ENCODE results near the gene SYNE1. TPM values are rescaled to one million over a fixed set of nuclear protein-coding genes. Genes with fewer than 3 reads are reported as not detected.
A peak's percentile ranks its signal among the peaks of the same experiment; 100 is the strongest.

The SYNE1 gene
- total and polyA plus RNA-seq, 2 of the 8 experiments (the other 6 are each of a cell fraction or from before 2014, with no cell fraction given), result 2.8 to 5.5 TPM

GRCh38 chr6:152143359-152143758 lies 493.8 kb downstream of the SYNE1 start:
- H2BK20ac ChIP-seq (ENCODE audit: low read length), result no peak overlapping the region
- no peak overlapping the region for H3K4me2 ChIP-seq (ENCODE audit: insufficient read depth in 1 of 2, low read depth in 2 of 2, low read length in 2 of 2)
- no peak overlapping the region for H2BK120ac ChIP-seq (replicated peaks; ENCODE audit: low read depth, low read length)
- H3K4me3 ChIP-seq (ENCODE audit: extremely low read depth in 1 of 4, insufficient read depth in 2 of 4, low read depth in 3 of 4, low read length in 4 of 4), result no peak overlapping the region
- H4K91ac ChIP-seq (replicated peaks; ENCODE audit: insufficient read length, low read length), result no peak overlapping the region
- no peak overlapping the region for H3K56ac ChIP-seq (replicated peaks; ENCODE audit: insufficient read length, low read depth, low read length)
- no peaks in the 10 kb centered on the region for H3K79me1 ChIP-seq (ENCODE audit: low read depth, low read length)
- FAIRE-seq (no peak), DNase-seq (ENCODE audit: low read depth in 1 of 2, low spot score in 2 of 2) (no peak)
- H3K4ac ChIP-seq (replicated peaks; ENCODE audit: insufficient read length, low read depth, low read length), result no peak overlapping the region
- ChIA-PET POLR2A (ENCODE audit: partially characterized antibody) (no interaction called here), CTCF (ENCODE audit: partially characterized antibody) (interaction anchor here (1.0 to 1.4 kb wide), 2 partner anchors 11 to 378 kb away, joined by 3 to 5 read pairs; no protein-coding TSS in a partner anchor)
- no peak overlapping the region for H3K9ac ChIP-seq (replicated peaks in 1 of 4; ENCODE audit: extremely low read depth in 1 of 4, low read depth in 3 of 4, low read length in 3 of 4)
- H4K5ac ChIP-seq (ENCODE audit: insufficient read length, low read depth, low read length), result no peak overlapping the region
- H3K23me2 ChIP-seq (ENCODE audit: low read depth, low read length), result no peaks in the 10 kb centered on the region
- H2BK15ac ChIP-seq (ENCODE audit: low read length), result no peak overlapping the region
- TF ChIP-seq TBP (IDR thresholded peaks at IDR 0.05; ENCODE audit: low read depth, low read length), result no peak
- no peak for TF ChIP-seq MAFK (IDR thresholded peaks at IDR 0.05; ENCODE audit: low read depth, low read length)
- no peak for TF ChIP-seq GABPA (IDR thresholded peaks at IDR 0.05; ENCODE audit: borderline replicate concordance, insufficient read depth, low read length)
- TF ChIP-seq RFX5 (IDR thresholded peaks at IDR 0.05; ENCODE audit: borderline replicate concordance, low read depth, low read length), result no peak
- TF ChIP-seq PHF8 (conservative IDR thresholded peaks at IDR 0.05; ENCODE audit: low read depth, low read length), result no peak
- no peak for TF ChIP-seq GTF2F1 (IDR thresholded peaks at IDR 0.05; ENCODE audit: borderline replicate concordance, low read depth, low read length)
- no peak for TF ChIP-seq USF2 (IDR thresholded peaks at IDR 0.05; ENCODE audit: low read length)
- TF ChIP-seq SIN3A (conservative IDR thresholded peaks at IDR 0.05 in 1 of 2, IDR thresholded peaks at IDR 0.05 in 1 of 2; ENCODE audit: low read depth in 1 of 2, low read length in 2 of 2), result no peak
- no peak for TF ChIP-seq KDM1A (IDR thresholded peaks at IDR 0.05; ENCODE audit: borderline replicate concordance, low read length)
- H2AFZ ChIP-seq (ENCODE audit: low read length), result no peak overlapping the region
- H3K27ac ChIP-seq (ENCODE audit: low read depth, low read length), result no peak overlapping the region
- H3K27me3 ChIP-seq (replicated peaks in 1 of 4; ENCODE audit: control insufficient read depth in 3 of 4, extremely low read depth in 1 of 4, insufficient read depth in 3 of 4, low read length in 3 of 4), result no peaks in the 10 kb centered on the region
- H3K18ac ChIP-seq (ENCODE audit: extremely low read depth, low read length), result no peak overlapping the region
- no peak overlapping the region for H2BK12ac ChIP-seq (ENCODE audit: low read depth, low read length)
- no peak overlapping the region for H2BK5ac ChIP-seq (ENCODE audit: low read depth, low read length)
- H3K36me3 ChIP-seq (ENCODE audit: control insufficient read depth in 2 of 4, insufficient read depth in 4 of 4, low read length in 3 of 4), result no peaks in the 10 kb centered on the region
- H2AK5ac ChIP-seq (ENCODE audit: low read depth, low read length), result no peak overlapping the region
- H3K23ac ChIP-seq (ENCODE audit: insufficient read length), result no peak overlapping the region
- H3K4me1 ChIP-seq (replicated peaks in 1 of 4; ENCODE audit: control insufficient read depth in 3 of 4, insufficient read depth in 4 of 4, low read length in 3 of 4), result no peaks in the 10 kb centered on the region
- H3K79me2 ChIP-seq (ENCODE audit: control insufficient read depth in 1 of 2, insufficient read depth in 2 of 2, low read length in 2 of 2), result no peaks in the 10 kb centered on the region
- WGBS, 2 experiments (ENCODE audit: extremely low coverage in 1 of 2, insufficient coverage in 1 of 2, insufficient read length in 1 of 2, insufficient replicate concordance in 2 of 2, low coverage in 1 of 2, low lambda C conversion rate in 2 of 2, missing lambda C conversion rate in 1 of 2), result 91% methylated on average over 11 of the region's 11 CpGs; no CpG with 5 or more reads in 1 of the 2 experiments
- H4K8ac ChIP-seq (ENCODE audit: extremely low read depth, insufficient read depth, low read length), result peak overlapping the region; percentile 35; the same call in 1 of the 2 replicates
- H3K14ac ChIP-seq (ENCODE audit: insufficient read length), result no peak overlapping the region
- H4K20me1 ChIP-seq (replicated peaks in 1 of 2; ENCODE audit: control insufficient read depth in 1 of 2, insufficient read depth in 2 of 2, low read length in 2 of 2), result no peaks in the 10 kb centered on the region
- H3K9me3 ChIP-seq (ENCODE audit: insufficient read depth in 2 of 2, low read depth in 1 of 2, low read length in 1 of 2), result no peaks in the 10 kb centered on the region

All from H1 (cell line).